Chondrocyte (in vitro differentiated cells): Measurements from ENCODE around the gene FKBP14. TPM values are rescaled to one million over a fixed set of nuclear protein-coding genes. Genes with fewer than 3 reads are reported as not detected.
A peak's percentile ranks its signal among the peaks of the same experiment; 100 is the strongest.

Experiments
- DNase-seq: peaks from one replicate; pipeline ENCODE4 v3.0.0; 2021; ENCODE audit warnings: mixed read lengths, low spot score
- H3K27ac Mint-ChIP-seq: one replicate; pipeline ENCODE4 v1.8.0; 2021; ENCODE audit warnings: mild to moderate bottlenecking, moderate library complexity, mixed read lengths; ENCODE audit not compliant: unreplicated experiment
- H3K27me3 Mint-ChIP-seq: 2 replicates; pipeline ENCODE4 v1.8.0; 2021; ENCODE audit warnings: low read depth, mixed read lengths
- H3K36me3 Mint-ChIP-seq: 2 replicates; pipeline ENCODE4 v1.8.0; 2021; ENCODE audit warnings: low read depth, mixed read lengths
- H3K4me1 Mint-ChIP-seq: 2 replicates; pipeline ENCODE4 v1.8.0; 2021; ENCODE audit warnings: low read depth, mild to moderate bottlenecking, mixed read lengths
- H3K4me3 Mint-ChIP-seq: one replicate; pipeline ENCODE4 v1.8.0; 2021; ENCODE audit warnings: mild to moderate bottlenecking, moderate library complexity, mixed read lengths; ENCODE audit not compliant: unreplicated experiment
- H3K9me3 Mint-ChIP-seq: 2 replicates; pipeline ENCODE4 v1.8.0; 2021; ENCODE audit warnings: low read depth, mixed read lengths
- CTCF ChIP-seq: fragments of 200-600 bp; sonication (generic); IDR thresholded peaks from 2 replicates; pipeline ENCODE4 v1.5.0; 2021; ENCODE audit warnings: antibody characterized with exemption, mild to moderate bottlenecking, moderate library complexity
- total RNA-seq: library from RNA; stranded (reverse); gene quantifications from 3 replicates; pipeline ENCODE4 v1.2.1, GENCODE V29; 2021

Gene FKBP14
- total RNA-seq, 1 donor from 2014 or later: 74.7 TPM

- Mint-ChIP-seq H3K27me3 (no peaks in the 10 kb centered on the region), H3K9me3 (peaks cover 17% of the 10 kb centered on the region), H3K36me3 (peaks cover 7% of the 10 kb centered on the region), H3K27ac (no peak overlapping the region), H3K4me1 (peaks cover 6% of the 10 kb centered on the region), H3K4me3 (no peak overlapping the region)
- DNase-seq: no peak
- no peak for TF ChIP-seq CTCF
Observed at GRCh38 chr7:29995652-29996051, 30.9 kb downstream of the FKBP14 start.

- no peak for TF ChIP-seq CTCF
- DNase-seq: no peak
- H3K27me3 Mint-ChIP-seq: no peaks in the 10 kb centered on the region
Observed at GRCh38 chr7:29993140-29993539, 33.4 kb downstream of the FKBP14 start.

GRCh38 chr7:29991937-29992336 lies 34.6 kb downstream of the FKBP14 start:
- no peak overlapping the region for H3K27ac Mint-ChIP-seq
- peaks cover 10% of the 10 kb centered on the region for H3K36me3 Mint-ChIP-seq
- peaks cover 12% of the 10 kb centered on the region for H3K9me3 Mint-ChIP-seq
- peaks cover 26% of the 10 kb centered on the region for H3K4me1 Mint-ChIP-seq
- no peak overlapping the region for H3K4me3 Mint-ChIP-seq
- DNase-seq: no peak
- no peak for TF ChIP-seq CTCF
- H3K27me3 Mint-ChIP-seq: no peaks in the 10 kb centered on the region

More at GRCh38 chr7:29993140-29993539, 33.4 kb downstream of the FKBP14 start:
- no peak overlapping the region for H3K27ac Mint-ChIP-seq
- no peak overlapping the region for H3K4me3 Mint-ChIP-seq
- peaks cover 14% of the 10 kb centered on the region for H3K4me1 Mint-ChIP-seq
- peaks cover 17% of the 10 kb centered on the region for H3K9me3 Mint-ChIP-seq
- peaks cover 7% of the 10 kb centered on the region for H3K36me3 Mint-ChIP-seq

- peaks cover 3% of the 10 kb centered on the region for H3K36me3 Mint-ChIP-seq
- no peaks in the 10 kb centered on the region for H3K27me3 Mint-ChIP-seq
- DNase-seq: no peak
- H3K27ac Mint-ChIP-seq: no peak overlapping the region
- H3K4me3 Mint-ChIP-seq: peak overlapping the region; percentile 17
- no peak for TF ChIP-seq CTCF
- H3K4me1 Mint-ChIP-seq: peaks cover 28% of the 10 kb centered on the region
- H3K9me3 Mint-ChIP-seq: peaks cover 5% of the 10 kb centered on the region
Observed at GRCh38 chr7:29990931-29991330, 35.6 kb downstream of the FKBP14 start.

GRCh38 chr7:29989257-29989995 lies 37.1 kb downstream of the FKBP14 start, which contains the start of gene SCRN1:
Gene SCRN1, minus strand, starts transcription at chr7:29989801. Its CDS starts 20,734 bp downstream, at chr7:29969067.
- no peak for DNase-seq
- peak; percentile 34 for TF ChIP-seq CTCF
- H3K9me3 Mint-ChIP-seq: peaks cover 5% of the 10 kb centered on the region
- H3K4me1 Mint-ChIP-seq: peaks cover 34% of the 10 kb centered on the region
- peaks cover 5% of the 10 kb centered on the region for H3K36me3 Mint-ChIP-seq
- no peaks in the 10 kb centered on the region for H3K27me3 Mint-ChIP-seq
- peak within 1 kb of the TSS; percentile 100 for H3K27ac Mint-ChIP-seq
- peak within 1 kb of the TSS; percentile 89 for H3K4me3 Mint-ChIP-seq
